Erythroblast (primary cell): ENCODE data around the gene FOXC2.

ENCODE experiments used
- GATA1 ChIP-seq: IDR thresholded peaks from 2 replicates; pipeline ENCODE4 v1.6.1; 2011; ENCODE audit warnings: low read depth, mild to moderate bottlenecking, control low read depth, low read length, moderate library complexity
- POLR2A ChIP-seq: IDR thresholded peaks from 2 replicates; pipeline ENCODE4 v1.6.1; 2011; ENCODE audit warnings: mild to moderate bottlenecking, low read length

DNA sequence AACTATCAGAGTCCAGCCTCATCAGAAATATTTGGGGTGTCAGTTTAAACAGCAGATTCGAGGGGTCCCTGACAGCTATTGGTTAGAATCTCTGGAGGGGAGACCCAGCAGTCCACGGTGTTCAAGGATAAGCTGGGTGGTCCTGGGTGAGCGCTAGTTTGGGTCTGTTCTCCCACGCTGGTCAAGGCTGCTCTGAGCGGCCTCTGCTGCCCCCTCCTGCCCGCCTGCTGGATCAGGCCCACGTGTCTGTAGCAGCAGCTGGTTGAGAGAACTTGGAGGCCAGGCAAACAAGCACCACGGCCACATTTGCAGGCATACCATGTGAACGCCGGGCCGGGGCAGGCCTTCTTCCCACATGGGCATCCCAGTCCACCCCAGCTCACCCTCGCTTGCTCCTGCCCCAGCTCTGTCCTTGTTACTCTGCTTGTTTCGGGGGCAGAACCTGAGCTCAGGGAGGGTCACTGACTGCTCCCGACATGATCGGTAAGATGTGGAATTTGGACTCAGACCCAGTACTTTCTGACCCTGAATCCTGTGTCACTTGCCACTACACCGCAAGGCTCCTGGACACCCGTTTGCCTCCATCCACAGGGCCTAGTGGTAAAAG, 48.9 kb upstream of the FOXC2 start:
- TF ChIP-seq POLR2A = no peak
- TF ChIP-seq GATA1 = no peak
